CD4-positive, alpha-beta T cell treated with Interleukin-21 for 1 hour (primary cell): ENCODE data around the gene C1orf87.

Source experiments
- DNase-seq: peaks from one replicate; pipeline ENCODE4 v3.0.0-alpha.2; 2020

The C1orf87 gene

DNA sequence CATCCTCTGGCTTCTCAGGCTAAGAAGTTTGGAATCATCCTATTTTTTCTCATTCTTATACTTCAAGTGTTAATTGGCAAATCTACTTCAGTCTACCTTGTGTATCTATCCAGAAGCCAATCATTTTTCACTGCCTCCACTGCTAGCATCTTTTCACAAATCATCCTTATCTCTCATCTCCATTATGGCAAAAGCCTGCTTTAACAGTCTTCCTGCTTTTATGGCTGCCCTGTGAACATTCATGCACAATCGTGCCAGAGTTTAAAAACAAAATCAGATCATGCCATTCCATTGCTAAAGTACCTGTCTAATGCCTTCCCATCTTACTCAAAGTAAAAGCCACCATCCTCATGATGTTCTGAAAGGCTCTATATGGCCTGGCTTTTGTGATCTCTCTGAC is 127.8 kb downstream of the C1orf87 start:
- DNase-seq = no peak
